ENCODE measurements around the gene TOX4. TPM values are rescaled to one million over a fixed set of nuclear protein-coding genes. Genes with fewer than 3 reads are reported as not detected.
A peak's percentile ranks its signal among the peaks of the same experiment; 100 is the strongest.

The TOX4 gene
- total and polyA plus RNA-seq, 9 of the 15 experiments (the other 6 are each of a cell fraction or from before 2014, with no cell fraction given), result 9.9 to 76.5 (median 41.0) TPM

- TF ChIP-seq ETS2 (tag; IDR thresholded peaks at IDR 0.05; ENCODE audit: borderline replicate concordance, poor library complexity, severe bottlenecking) (no peak), NKRF (IDR thresholded peaks at IDR 0.05; ENCODE audit: borderline replicate concordance) (peak; percentile 89), YY1 (IDR thresholded peaks at IDR 0.05; ENCODE audit: borderline replicate concordance in 1 of 3, control insufficient read depth in 1 of 3, extremely low read depth in 1 of 3, insufficient read depth in 3 of 3, insufficient read length in 1 of 3, insufficient replicate concordance in 2 of 3, low read depth in 1 of 3, low read length in 2 of 3) (peak; percentile 99 to 100 (median 100)), ILK (tag; IDR thresholded peaks at IDR 0.05; ENCODE audit: borderline replicate concordance, low read depth) (no peak), TSHZ1 (CRISPR knock-in tag; IDR thresholded peaks at IDR 0.05) (no peak), ZNF3 (CRISPR knock-in tag; IDR thresholded peaks at IDR 0.05) (no peak), KDM2B (CRISPR knock-in tag; IDR thresholded peaks at IDR 0.05) (no peak), ETS1 (conservative IDR thresholded peaks at IDR 0.05; ENCODE audit: control insufficient read depth, low read depth, low read length) (peak; percentile 46), MCM2 (IDR thresholded peaks at IDR 0.05; ENCODE audit: low read depth) (no peak), TCF7 (IDR thresholded peaks at IDR 0.05; ENCODE audit: borderline replicate concordance) (no peak), ZBED1 (IDR thresholded peaks at IDR 0.05) (no peak), PBX2 (CRISPR knock-in tag; IDR thresholded peaks at IDR 0.05; ENCODE audit: low read depth) (no peak), PBX2 (tag; conservative IDR thresholded peaks at IDR 0.05; ENCODE audit: low read depth) (no peak), HOMEZ (CRISPR knock-in tag; IDR thresholded peaks at IDR 0.05) (no peak)
These were observed 34.0 kb downstream of the TOX4 start, which contains the start of gene METTL3 (continued) for GRCh38 chr14:21510735-21511657.
